ENCODE results near the gene DST.

Gene DST

GRCh38 chr6:56424542-56425083 lies 218.1 kb downstream of the DST start:
- no peak for DNase-seq

- no peak for DNase-seq
These were observed 218.6 kb downstream of the DST start for GRCh38 chr6:56424064-56424463.

GRCh38 chr6:56420296-56420695 lies 222.4 kb downstream of the DST start:
- DNase-seq = no peak

- no peak for DNase-seq
These were observed 223.5 kb downstream of the DST start for GRCh38 chr6:56419191-56419590.

DNA sequence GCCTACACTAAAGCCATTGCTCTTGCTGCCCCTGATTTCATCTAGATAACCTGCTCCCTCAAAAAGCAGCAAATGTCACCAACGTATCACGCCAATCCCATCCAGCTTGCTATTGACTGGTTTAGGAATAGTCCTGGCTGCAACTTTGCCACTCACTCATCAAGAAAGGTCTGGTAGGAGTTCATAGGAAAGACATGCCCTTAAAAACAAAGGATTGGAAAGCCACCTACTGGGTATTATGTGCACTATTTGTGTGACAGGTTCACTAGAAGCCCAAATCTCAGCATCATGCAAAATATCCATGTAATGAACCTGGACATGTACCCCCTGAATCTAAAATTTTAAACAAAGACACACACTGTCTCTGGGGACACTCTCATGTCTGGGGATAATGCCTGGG lies 224.9 kb downstream of the DST start:
- DNase-seq = no peak

GRCh38 chr6:56416247-56416646 lies 226.4 kb downstream of the DST start:
- DNase-seq = no peak

GRCh38 chr6:56408976-56409375 lies 233.7 kb downstream of the DST start:
- DNase-seq = no peak
